DMS 273 treated with DMSO at 0.1 percent for 48 hours (cell line): ENCODE data around the gene KIF14.

Experiments
- DNase-seq: peaks from one replicate; lab custom pipeline; 2025; lab: John Stamatoyannopoulos, UW

The KIF14 gene, protein sequence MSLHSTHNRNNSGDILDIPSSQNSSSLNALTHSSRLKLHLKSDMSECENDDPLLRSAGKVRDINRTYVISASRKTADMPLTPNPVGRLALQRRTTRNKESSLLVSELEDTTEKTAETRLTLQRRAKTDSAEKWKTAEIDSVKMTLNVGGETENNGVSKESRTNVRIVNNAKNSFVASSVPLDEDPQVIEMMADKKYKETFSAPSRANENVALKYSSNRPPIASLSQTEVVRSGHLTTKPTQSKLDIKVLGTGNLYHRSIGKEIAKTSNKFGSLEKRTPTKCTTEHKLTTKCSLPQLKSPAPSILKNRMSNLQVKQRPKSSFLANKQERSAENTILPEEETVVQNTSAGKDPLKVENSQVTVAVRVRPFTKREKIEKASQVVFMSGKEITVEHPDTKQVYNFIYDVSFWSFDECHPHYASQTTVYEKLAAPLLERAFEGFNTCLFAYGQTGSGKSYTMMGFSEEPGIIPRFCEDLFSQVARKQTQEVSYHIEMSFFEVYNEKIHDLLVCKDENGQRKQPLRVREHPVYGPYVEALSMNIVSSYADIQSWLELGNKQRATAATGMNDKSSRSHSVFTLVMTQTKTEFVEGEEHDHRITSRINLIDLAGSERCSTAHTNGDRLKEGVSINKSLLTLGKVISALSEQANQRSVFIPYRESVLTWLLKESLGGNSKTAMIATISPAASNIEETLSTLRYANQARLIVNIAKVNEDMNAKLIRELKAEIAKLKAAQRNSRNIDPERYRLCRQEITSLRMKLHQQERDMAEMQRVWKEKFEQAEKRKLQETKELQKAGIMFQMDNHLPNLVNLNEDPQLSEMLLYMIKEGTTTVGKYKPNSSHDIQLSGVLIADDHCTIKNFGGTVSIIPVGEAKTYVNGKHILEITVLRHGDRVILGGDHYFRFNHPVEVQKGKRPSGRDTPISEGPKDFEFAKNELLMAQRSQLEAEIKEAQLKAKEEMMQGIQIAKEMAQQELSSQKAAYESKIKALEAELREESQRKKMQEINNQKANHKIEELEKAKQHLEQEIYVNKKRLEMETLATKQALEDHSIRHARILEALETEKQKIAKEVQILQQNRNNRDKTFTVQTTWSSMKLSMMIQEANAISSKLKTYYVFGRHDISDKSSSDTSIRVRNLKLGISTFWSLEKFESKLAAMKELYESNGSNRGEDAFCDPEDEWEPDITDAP (N-terminal part only)

DNA sequence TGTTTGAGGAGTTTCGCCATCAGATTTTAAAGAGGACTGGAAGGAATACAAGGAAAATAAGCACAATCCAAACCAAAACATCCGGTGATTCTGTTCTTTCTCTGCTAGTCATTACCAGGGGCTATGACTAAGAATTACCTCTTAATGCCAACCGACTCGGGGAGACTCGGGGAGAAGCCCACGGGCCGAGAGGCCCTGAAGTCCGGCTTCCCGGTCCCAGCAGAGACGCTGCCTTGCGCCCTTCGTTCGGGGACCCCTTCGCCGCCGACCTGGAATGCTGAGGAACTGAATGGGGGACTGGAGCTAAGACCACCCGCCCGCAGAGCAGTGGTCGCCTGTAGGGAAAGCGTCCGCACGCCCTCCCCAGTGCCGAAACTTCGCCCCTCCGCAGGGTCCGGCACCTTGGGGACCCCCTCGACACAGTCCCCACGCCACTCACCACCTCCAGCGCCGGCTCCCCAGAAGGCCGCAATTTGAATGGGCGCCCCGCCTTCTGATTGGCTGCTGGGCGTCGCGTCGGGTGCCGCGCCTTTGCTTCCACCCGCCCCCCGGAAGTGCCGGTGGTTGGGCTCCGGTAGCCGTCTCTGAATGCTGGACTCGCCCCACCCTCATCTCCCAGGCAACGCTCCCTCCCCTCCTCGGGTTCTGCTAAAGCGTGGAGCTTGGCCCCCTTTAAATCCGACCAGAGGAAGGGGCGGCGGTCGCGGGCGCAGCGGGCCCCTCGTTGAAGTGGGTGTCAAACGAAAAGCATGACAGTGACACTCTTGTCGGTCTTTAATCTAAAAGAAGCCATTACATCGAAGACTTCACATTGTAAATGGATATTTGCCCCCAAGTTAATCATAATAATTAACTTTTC is at the start of gene KIF14:
Gene KIF14, minus strand, starts transcription at position 479 of the 859 bp plus-strand sequence. CDS start 2,028 bp downstream, outside the sequence.
- DNase-seq: peak; percentile 88

DNA sequence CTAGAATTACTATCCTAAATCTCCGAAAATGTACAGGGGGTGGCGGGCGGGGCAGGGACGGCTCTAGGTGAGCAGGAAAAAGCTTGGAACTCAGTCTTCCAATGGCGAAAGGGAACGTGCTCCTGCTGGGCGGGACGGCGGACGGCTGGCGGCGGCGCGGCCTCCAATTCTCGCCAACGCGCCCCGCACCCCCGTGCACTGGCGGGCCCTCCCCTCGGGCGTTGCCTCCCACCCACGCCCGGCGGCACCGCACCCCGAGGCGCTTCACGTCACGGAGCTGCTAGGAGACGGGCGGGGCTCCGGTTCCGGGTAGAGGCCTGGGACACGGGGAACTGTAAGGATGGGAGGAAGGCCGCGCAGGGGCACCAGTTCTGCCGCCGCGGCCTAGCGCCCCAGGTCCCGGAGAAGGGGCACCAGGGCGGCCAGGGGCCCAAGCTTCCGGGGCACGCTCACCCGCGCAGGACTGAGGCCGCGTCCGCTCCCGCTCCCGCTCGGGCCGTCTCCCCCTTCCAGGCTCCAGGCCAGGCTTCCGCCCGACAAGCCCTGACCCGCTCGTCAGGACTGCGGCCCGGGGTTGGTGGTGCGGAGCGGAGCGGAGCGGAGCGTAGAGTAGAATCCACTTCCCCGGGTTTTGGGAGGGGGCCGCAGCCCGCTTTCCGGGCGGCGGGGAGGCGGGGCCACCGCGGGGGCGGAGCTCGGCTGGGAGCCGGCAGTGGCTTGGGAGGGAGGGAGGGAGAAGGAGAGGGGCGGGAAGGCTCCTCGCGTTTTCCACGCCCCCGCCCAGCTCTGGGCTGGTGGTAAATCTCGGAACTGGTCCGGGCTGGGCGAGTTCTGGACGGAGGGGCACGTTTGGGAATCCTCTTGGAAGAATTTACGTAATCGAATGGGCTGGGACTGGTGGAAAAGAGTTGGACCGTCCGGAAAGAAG is 49.0 kb upstream of the KIF14 start, which contains the start of gene DDX59:
Gene DDX59, minus strand, starts transcription at position 594 of the 928 bp plus-strand sequence. CDS start 3,167 bp downstream, outside the sequence.
- DNase-seq: peak; percentile 98

DNA sequence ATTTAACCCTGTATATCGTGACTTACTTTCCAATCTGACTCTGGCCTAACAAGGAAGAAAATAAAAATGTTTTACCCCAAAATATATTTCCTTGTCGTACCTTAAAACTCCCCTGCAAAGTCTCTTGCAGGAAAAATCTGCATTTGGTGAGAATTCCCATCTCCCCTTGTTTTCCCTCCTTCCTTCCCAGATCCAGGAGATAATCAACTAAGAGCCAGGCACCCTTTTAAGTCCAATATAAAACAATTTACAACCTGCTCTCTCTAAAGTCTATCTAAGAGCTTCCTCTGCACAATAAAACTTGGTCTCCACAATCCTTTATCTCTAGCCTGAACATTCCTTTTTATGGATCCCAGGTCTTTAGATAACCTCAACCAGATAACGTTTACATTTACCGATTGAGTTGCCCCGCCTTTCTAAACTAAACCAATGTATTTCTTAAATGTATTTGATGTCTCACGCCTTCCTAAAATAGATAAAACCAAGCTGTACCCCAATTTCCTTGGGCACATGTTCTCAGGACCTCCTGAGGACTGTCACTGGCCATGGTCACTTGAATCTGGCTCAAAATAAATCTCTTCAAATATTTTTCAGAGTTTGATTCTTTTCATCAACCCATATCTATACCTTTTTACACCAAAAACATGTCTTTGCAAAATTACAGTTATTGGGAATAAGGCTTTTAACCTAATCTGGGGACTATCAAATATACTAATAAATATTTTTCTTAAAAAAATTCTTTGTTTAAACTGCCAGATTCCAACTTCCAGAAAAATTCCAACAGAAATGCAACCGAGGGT is 48.2 kb upstream of the KIF14 start:
- no peak for DNase-seq

DNA sequence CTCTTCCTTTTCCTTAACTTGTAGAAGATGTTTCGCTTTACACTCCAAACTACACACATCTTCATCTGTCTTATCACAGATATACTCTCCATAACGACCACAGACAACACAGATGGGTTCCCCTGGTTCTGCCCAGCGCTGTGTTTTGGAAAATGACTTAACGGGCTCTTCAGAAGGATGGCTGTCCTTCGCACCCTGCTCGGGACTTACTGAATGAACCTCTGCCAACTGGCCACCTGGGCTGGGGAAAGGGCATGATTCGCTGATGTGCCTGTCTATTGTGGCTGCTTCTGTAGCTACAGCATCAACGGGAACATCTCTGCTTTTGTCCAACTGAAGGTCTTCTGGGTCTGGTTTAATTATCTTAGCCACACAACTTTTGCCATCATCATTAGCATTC is 45.8 kb upstream of the KIF14 start:
- no peak for DNase-seq

DNA sequence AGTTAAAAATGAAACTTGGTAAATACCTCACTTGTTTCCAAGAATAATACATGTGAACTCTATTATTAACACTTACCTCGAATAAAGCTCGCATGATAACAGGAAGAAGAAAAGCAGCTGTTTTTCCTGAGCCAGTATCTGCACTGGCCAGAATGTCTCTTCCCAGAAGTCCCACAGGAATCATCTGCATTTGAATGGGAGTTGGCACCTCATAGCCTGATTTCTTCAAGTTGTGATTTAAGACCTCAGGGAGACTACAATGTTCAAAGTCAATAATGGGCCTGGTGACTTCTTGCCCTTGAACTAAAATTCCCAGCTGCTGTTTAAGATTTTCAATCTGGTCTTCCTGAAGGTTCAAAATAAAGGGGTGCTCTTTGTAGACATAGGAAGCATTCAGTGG is 45.3 kb upstream of the KIF14 start:
- DNase-seq: no peak

DNA sequence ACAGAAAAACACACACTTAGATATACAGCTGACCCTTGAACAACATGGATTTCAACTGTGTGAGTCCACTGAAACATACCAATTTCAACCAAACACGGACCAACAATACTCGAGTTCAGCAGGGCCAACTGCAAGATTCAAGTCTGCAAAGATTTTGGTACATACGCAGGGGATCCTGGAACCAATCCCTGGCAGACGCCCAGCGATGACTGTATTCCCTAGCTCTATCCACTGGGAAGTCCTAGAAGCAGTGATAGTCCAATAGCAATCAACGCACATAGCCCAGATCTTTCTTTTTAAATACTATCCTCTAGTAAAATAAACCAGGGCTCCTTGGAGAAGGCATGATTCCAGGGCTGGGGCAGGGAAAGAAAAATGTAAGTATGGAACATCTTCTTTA is 40.2 kb upstream of the KIF14 start:
- DNase-seq: no peak

DNA sequence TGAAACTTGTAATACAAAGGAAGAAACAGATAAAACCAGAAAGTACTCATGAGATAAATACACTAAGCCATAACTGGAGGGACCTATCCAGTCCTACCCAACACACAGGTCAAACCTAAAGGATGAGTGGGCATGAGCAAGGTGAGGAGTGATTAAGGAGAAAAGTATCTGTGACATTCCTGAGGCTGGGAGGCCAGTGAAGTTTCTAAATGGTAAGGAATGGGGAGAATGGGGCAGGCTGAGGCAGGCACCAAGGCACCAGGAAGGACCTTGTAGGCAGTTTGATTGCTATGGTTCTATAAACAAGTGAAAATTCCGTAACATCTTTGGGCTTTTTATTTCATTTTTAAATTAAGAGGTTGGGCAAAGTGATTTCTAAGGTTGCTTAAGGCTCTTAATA is 38.7 kb upstream of the KIF14 start:
- DNase-seq: no peak

DNA sequence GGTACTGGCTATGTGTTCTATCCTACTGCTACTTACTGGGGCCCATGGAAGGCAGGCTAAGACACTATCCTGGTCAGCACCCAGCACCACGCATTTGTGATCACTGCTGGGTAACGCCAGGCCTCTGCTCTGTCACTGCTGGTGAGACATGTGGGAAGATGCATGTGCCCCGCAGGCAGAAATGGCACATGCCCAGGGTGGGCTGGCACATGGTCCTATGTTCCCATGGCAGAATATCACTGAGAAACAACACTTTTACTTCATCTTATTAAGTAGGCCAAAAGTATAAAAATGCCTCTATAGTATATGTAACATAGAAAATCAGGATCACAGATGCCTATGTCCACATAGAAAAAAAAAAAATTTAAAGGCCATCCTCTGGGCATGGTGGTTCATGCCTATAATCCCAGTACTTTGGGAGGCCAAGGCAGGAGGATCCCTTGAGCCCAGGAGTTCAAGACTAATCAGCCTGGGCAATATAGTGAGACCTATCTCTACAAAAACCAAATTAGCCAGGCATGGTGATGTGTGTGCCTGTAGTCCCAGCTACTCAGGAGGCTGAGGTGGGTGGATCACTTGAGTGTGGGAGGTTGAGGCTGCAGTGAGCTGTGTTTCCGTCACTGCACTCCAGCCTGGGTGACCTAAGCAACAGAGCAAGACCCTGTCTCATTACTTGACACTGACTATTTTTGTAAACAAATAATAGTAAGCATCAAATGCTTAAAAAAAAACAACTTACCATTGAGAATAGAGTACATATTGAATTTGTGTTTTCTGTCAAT is 37.7 kb upstream of the KIF14 start:
- no peak for DNase-seq

DNA sequence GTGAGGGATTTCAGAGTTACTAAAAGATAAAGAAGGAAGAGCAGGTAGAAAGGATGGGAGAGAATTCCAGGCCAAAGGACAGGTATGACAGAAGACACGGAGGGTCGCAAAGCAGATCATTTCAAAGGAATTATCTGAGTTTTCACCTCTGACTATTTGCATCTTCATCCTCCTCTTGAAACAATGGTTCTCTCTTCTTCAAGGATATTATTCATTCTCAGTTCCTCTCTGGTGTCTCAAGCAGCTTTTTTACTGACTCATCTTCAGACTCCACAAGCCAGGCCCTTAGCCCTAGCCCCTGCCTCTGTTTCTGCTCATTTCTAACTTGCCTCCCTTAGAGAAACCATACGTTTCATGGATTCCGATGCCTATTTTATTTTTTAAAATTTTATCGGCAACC is 34.1 kb upstream of the KIF14 start:
- no peak for DNase-seq

DNA sequence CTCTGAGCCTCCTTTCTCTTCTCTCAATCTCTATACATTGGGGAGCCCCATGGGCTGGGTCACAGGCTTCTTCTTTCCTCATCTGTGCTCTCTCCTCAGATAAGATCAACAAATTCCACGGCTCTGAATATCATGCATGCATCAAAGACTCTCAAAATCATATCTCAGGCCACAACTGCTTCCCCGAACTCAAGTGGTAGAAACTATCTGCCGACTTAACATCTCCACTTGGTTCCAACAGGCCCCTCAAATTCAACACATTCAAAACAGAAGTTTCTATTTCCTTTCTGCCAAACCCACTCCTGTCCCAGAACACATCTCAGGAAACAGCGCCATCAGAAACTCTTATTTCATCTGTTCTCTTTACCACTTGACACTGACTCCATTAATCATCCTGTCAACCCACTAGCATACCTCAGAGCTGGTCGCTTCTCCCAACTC is 32.5 kb upstream of the KIF14 start:
- no peak for DNase-seq

DNA sequence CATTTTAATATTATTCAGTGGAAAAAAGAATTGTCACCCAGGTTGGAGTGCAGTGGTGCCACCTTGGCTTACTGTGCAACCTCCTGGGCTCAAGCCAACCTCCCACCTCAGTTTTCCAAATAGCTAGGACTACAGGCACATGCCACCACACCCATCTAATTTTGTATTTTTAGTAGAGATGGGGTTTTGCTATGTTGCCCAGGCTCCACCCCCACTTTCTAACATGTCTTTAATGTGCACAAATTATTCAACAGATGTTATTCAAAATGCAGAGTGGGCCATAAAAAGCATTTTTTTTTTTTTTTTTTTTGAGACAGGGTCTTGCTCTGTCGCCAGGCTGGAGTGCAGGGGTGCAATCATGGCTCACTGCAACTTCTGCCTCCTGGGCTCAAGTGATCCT is 31.8 kb upstream of the KIF14 start:
- DNase-seq: no peak

DNA sequence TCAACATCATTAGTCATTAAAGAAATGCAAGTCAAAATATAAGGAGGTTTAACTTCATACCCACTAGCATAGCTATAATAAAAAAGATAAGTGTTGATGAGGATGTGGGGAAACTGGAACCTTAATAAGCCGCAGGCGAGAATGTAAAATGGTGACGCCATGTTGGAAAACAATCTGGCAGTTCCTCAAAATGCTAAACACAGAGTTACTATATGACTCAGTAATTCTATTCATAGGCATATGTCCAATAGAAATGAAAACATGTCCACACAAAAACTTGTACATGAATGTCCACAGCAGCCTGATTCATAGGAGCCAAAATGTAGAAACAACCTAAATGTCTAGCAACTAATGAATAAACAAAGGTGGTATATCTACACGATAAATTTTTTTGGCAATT is 26.0 kb upstream of the KIF14 start:
- no peak for DNase-seq

DNA sequence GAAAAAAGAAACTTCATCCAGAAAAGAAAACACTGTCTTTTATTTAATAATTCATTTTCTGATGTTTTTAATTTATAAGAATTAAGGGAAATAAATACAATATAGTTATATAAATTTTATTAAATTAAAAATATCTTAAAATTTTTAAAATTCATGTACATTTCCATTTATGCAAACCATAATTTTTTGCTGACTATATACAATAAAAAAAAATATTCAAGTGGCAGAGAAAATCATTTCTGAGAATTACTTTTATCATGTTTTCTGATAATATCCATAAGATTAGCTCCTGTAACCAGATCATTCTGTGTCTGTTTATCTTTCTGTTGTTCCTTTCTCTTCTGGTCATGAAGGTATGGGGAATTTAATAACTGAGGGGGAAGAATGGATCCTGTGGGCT is 23.5 kb upstream of the KIF14 start:
- DNase-seq: no peak

DNA sequence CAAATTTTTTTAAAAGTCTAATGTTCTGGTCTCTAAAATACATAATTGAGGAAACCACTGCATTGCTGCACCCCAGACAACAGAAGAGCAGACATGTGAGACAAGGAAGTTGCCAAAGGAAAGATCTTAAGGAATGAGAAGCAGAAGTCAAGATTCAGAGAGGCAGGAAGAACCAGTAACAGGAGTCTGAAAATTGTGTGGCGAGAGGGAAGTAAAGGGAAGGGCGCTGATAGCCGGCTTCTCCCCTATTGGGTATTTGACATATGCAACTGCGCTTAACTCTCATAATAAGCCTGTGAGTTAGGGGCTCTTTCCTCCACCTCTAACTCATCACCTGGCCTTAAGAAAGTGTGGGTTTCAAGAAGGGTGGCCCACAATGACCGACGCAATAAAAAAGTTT is 21.9 kb upstream of the KIF14 start:
- DNase-seq: no peak

DNA sequence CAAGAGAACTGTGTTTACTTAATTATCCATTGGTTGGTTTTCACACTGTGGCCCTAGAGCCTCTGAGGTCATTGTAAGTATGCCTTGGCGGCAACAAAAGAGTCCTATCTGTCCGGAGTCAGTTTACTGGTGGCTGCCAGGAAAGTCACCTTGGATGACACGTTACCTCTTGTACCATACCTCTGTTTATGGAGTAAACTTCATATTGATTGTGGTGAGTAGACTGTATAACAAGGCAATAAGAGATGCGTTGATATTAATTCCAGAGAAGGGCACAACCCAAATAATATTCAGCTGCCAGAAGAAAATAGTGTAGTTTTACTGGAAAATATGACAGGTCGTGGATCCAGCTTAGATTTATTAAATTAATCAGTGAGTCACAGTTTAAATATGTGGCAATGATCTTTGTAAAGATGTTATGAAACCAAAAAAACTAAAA is 20.4 kb upstream of the KIF14 start:
- no peak for DNase-seq

DNA sequence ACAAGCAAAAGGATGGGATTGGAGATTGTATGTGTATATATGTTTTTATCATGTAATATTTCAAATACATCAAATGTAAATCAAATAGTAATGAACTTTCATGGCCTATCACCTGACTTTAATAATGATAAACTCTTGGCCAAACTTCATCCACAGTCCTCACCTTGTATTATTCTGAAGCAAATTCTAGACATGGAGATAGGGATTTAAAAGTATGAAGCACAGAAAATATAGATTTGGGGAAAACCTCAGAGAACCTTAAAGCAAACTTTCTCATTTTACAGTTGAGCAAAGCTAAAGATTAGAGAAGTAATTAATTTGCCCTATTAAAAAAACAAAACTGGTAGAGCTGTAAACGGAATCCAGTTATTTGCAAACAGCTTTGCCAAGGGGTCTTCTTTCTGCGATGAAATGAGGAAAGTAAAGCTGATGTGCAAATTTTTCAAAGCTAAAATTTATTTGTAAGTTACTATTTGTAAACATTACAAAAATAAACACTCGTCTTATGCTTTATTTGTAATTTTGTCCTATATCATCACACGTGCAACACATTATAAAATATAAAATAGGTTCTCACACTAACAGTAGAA is 19.9 kb upstream of the KIF14 start:
- no peak for DNase-seq

DNA sequence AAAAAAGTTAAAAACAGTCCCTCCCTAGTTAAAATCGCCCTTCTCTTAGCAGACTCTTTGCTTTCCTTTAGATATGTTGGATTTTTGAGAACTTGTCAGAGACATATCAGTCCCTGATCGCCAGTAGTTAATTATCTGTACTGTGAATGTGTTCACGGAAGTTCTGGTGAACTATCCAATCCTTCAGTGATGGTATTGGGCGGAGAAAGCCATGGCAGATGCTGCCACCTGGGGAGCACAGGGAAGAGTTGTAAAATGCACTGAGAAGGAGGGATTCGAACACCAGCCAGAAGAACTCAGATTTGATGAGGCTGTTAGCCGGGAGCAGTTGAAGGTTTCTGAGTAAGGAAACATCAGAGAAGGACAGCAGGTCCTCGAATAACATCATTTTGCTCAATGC is 17.5 kb upstream of the KIF14 start:
- DNase-seq: no peak

DNA sequence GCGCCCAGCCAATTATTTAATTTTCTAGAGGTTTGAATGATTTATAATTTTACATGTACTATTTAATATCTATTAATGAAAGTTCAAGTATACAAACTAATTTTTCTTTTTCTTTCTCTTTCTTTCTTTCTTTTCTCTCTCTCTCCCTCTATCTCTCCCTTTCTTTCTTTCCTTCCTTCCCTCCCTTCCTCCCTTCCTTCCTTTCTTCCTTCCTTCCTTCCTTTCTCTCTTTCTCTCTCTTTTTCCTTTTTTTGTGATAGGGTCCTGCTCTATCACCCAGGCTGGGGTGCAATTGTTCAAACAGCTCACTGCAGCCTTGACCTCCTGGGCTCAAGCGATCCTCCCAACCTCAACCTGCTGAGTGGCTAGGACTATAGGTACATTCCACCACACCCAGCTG is 16.1 kb upstream of the KIF14 start:
- no peak for DNase-seq
